WTC11 (cell line): ENCODE results near the gene VKORC1.

ENCODE experiments used
- ELF4 ChIP-seq: sonication (generic); formaldehyde crosslinking; IDR thresholded peaks from 2 replicates; pipeline ENCODE4 v1.8.1; 2022; ENCODE audit warnings: low read depth, mild to moderate bottlenecking, moderate library complexity, missing genetic modification reagents
- TF ChIP-seq, protein P1 (sequence below): sonication (generic); formaldehyde crosslinking; conservative IDR thresholded peaks from 2 replicates; pipeline ENCODE4 v1.8.1; 2022; ENCODE audit warnings: mild to moderate bottlenecking, missing genetic modification reagents
- TF ChIP-seq, protein P2 (sequence below): fragments of 200-600 bp; IDR thresholded peaks from 2 replicates; pipeline ENCODE4 v1.8.0; 2022; ENCODE audit warnings: antibody characterized with exemption
- TF ChIP-seq, protein P3 (sequence below): sonication (generic); formaldehyde crosslinking; IDR thresholded peaks from 2 replicates; pipeline ENCODE4 v1.8.1; 2022; ENCODE audit warnings: mild to moderate bottlenecking, moderate library complexity, missing genetic modification reagents

DNA sequence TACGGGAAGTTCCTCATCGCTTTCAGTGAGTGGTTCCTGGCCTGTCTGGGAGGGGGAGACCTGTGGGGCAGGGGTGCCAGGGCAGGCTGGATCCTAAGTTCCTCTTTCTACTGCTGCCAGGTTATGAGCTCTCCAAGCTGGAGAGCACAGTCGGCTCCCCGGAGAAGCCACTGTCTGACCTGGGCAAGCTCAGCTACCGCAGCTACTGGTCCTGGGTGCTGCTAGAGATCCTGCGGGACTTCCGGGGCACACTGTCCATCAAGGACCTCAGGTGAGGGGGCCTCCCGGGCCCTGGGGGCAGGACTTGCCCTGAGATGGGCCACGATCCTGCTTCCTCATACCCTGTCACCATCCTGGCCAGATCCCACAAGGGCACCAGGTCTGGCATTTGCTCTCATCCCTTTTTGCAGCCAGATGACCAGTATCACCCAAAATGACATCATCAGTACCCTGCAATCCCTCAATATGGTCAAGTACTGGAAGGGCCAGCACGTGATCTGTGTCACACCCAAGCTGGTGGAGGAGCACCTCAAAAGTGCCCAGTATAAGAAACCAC lies 35.8 kb upstream of the VKORC1 start:
- TF ChIP-seq, protein P1, sequence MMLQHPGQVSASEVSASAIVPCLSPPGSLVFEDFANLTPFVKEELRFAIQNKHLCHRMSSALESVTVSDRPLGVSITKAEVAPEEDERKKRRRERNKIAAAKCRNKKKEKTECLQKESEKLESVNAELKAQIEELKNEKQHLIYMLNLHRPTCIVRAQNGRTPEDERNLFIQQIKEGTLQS (CRISPR knock-in tag), result no peak
- TF ChIP-seq, protein P2, sequence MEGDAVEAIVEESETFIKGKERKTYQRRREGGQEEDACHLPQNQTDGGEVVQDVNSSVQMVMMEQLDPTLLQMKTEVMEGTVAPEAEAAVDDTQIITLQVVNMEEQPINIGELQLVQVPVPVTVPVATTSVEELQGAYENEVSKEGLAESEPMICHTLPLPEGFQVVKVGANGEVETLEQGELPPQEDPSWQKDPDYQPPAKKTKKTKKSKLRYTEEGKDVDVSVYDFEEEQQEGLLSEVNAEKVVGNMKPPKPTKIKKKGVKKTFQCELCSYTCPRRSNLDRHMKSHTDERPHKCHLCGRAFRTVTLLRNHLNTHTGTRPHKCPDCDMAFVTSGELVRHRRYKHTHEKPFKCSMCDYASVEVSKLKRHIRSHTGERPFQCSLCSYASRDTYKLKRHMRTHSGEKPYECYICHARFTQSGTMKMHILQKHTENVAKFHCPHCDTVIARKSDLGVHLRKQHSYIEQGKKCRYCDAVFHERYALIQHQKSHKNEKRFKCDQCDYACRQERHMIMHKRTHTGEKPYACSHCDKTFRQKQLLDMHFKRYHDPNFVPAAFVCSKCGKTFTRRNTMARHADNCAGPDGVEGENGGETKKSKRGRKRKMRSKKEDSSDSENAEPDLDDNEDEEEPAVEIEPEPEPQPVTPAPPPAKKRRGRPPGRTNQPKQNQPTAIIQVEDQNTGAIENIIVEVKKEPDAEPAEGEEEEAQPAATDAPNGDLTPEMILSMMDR, result no peak
- TF ChIP-seq, protein P3, sequence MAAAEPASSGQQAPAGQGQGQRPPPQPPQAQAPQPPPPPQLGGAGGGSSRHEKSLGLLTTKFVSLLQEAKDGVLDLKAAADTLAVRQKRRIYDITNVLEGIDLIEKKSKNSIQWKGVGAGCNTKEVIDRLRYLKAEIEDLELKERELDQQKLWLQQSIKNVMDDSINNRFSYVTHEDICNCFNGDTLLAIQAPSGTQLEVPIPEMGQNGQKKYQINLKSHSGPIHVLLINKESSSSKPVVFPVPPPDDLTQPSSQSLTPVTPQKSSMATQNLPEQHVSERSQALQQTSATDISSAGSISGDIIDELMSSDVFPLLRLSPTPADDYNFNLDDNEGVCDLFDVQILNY, result no peak
- no peak for TF ChIP-seq ELF4 (CRISPR knock-in tag)
